HepG2 (cell line): ENCODE results near the gene CBX2. TPM values are rescaled to one million over a fixed set of nuclear protein-coding genes. Genes with fewer than 3 reads are reported as not detected.

Experiments used
- ATAC-seq: fragments of 200-7000 bp; cut with Tn5 transposase; 3 replicates; pipeline ENCODE4 v1.9.1; 2020; ENCODE audit warnings: mild to moderate bottlenecking, moderate library complexity
- BruUV-seq: library from RNA; stranded (reverse); fragments of 400-500 nt; replicated peaks from 2 replicates; lab custom pipeline; 2021; lab: Mats Ljungman, UMichigan
- CTCF ChIA-PET: fragments of 300-600 bp; formaldehyde crosslinking; extraction: SDS; loops from one replicate; lab custom pipeline; 2021; ENCODE audit warnings: low total read pairs, inconsistent platforms, low intra/inter-chr PET ratio; lab: Yijun Ruan, JAX
- POLR2A ChIA-PET: fragments of 350-600 bp; sonication (Branson Sonifier 250); formaldehyde crosslinking; loops from one replicate; lab custom pipeline; 2020; ENCODE audit warnings: antibody characterized with exemption, inconsistent platforms; lab: Yijun Ruan, JAX
- DNase-seq: peaks from one replicate; pipeline ENCODE4 v3.0.0-alpha.2; 2015; ENCODE audit warnings: low spot score
- FAIRE-seq: peaks from 3 replicates; lab custom pipeline; 2011; peaks lifted over from hg19 to GRCh38; lab: Jason Lieb, UNC
- H2AFZ ChIP-seq: one replicate; pipeline ENCODE4 v1.6.1; 2011; ENCODE audit warnings: low read length, inconsistent platforms
- H3K27ac ChIP-seq: fragments of 300-600 bp; 3 replicates; pipeline ENCODE4 v1.8.0; 2011; ENCODE audit warnings: mixed run types, mild to moderate bottlenecking, mixed read lengths, low read length, inconsistent platforms; ENCODE audit not compliant: insufficient read depth; ENCODE audit errors: extremely low read length
- H3K27me3 ChIP-seq, 2 experiments: fragments of 200-600 bp in 1 of 2; 2 replicates in 1 of 2; 3 replicates in 1 of 2; pipeline versions ENCODE4 v1.6.0 to v1.8.0; 2011; ENCODE audit warnings: low read length in 2 of 2, mild to moderate bottlenecking in 2 of 2, moderate library complexity in 2 of 2, inconsistent platforms in 1 of 2; ENCODE audit not compliant: insufficient read depth in 2 of 2, control insufficient read depth in 1 of 2
- H3K36me3 ChIP-seq, 2 experiments: fragments of 200-600 bp in 1 of 2; replicated peaks in 1 of 2; 2 replicates in 1 of 2; 3 replicates in 1 of 2; pipeline versions ENCODE4 v1.5.1 to v1.8.0; 2011; ENCODE audit warnings: low read length in 2 of 2, inconsistent platforms in 1 of 2; ENCODE audit not compliant: insufficient read depth in 2 of 2, control insufficient read depth in 1 of 2
- H3K4me1 ChIP-seq: 2 replicates; pipeline ENCODE4 v1.5.1; 2012; ENCODE audit warnings: low read length, inconsistent platforms; ENCODE audit not compliant: insufficient read depth
- H3K4me2 ChIP-seq: 2 replicates; pipeline ENCODE4 v1.6.0; 2011; ENCODE audit warnings: low read depth, low read length, inconsistent platforms
- H3K4me3 ChIP-seq, 3 experiments: fragments of 200-600 bp in 1 of 3; sonication (generic), shearing (Covaris generic) in 1 of 3; replicated peaks in 1 of 3; 2 replicates each; pipeline ENCODE4 v1.5.1; 2011 to 2016; ENCODE audit warnings: low read length in 3 of 3, inconsistent platforms in 2 of 3, low read depth in 2 of 3, mild to moderate bottlenecking in 2 of 3, control low read depth in 1 of 3, mixed read lengths in 1 of 3; ENCODE audit not compliant: insufficient read depth in 1 of 3
- H3K79me2 ChIP-seq: one replicate; pipeline ENCODE4 v1.6.1; 2011; ENCODE audit warnings: low read length, inconsistent platforms; ENCODE audit not compliant: insufficient read depth
- H3K9ac ChIP-seq: 2 replicates; pipeline ENCODE4 v1.6.0; 2011; ENCODE audit warnings: mild to moderate bottlenecking, low read depth, low read length, inconsistent platforms; ENCODE audit not compliant: insufficient read depth
- H3K9me3 ChIP-seq: 2 replicates; pipeline ENCODE4 v1.5.1; 2012; ENCODE audit warnings: mild to moderate bottlenecking, low read length
- H4K20me1 ChIP-seq: 2 replicates; pipeline ENCODE4 v1.6.0; 2011; ENCODE audit warnings: inconsistent platforms, mild to moderate bottlenecking, low read length, moderate library complexity; ENCODE audit not compliant: insufficient read depth
- ATF2 ChIP-seq: sonication (generic); formaldehyde crosslinking; IDR thresholded peaks from 2 replicates; pipeline ENCODE4 v1.4.0; 2020; ENCODE audit warnings: missing genetic modification reagents
- E2F2 ChIP-seq: sonication (generic); formaldehyde crosslinking; IDR thresholded peaks from 2 replicates; pipeline ENCODE4 v1.4.0; 2020; ENCODE audit warnings: missing genetic modification reagents, borderline replicate concordance
- MAFF ChIP-seq: IDR thresholded peaks from 2 replicates; pipeline ENCODE4 v1.6.1; 2011; ENCODE audit warnings: low read depth, low read length, improper control_type of control experiment
- MAFK ChIP-seq, 2 experiments: IDR thresholded peaks in 1 of 2; conservative IDR thresholded peaks in 1 of 2; 2 replicates each; pipeline ENCODE4 v1.6.1; 2011; ENCODE audit warnings: improper control_type of control experiment in 2 of 2, low read length in 2 of 2
- NPAS2 ChIP-seq: sonication (generic); formaldehyde crosslinking; IDR thresholded peaks from 2 replicates; pipeline ENCODE4 v1.8.0; 2022; ENCODE audit warnings: mild to moderate bottlenecking, missing genetic modification reagents, borderline replicate concordance
- SIX4 ChIP-seq: sonication (generic); formaldehyde crosslinking; IDR thresholded peaks from 2 replicates; pipeline ENCODE4 v1.4.0; 2020; ENCODE audit warnings: missing genetic modification reagents
- TCF12 ChIP-seq, 2 experiments: fragments of 450-650 bp in 1 of 2; sonication (generic) in 1 of 2; formaldehyde crosslinking in 1 of 2; IDR thresholded peaks; 2 replicates each; pipeline versions ENCODE4 v1.6.1 to v1.8.0; 2017 to 2022; ENCODE audit warnings: antibody characterized with exemption in 1 of 2, mild to moderate bottlenecking in 1 of 2, missing genetic modification reagents in 1 of 2, moderate library complexity in 1 of 2
- ZNF20 ChIP-seq: sonication (generic); formaldehyde crosslinking; IDR thresholded peaks from 2 replicates; pipeline ENCODE4 v1.4.0; 2020; ENCODE audit warnings: mild to moderate bottlenecking, moderate library complexity, missing genetic modification reagents
- ZNF33A ChIP-seq: sonication (generic); formaldehyde crosslinking; IDR thresholded peaks from 2 replicates; pipeline ENCODE4 v1.5.1; 2020; ENCODE audit warnings: missing genetic modification reagents, mild to moderate bottlenecking, moderate library complexity, borderline replicate concordance
- ZNF709 ChIP-seq: sonication (generic); formaldehyde crosslinking; IDR thresholded peaks from 2 replicates; pipeline ENCODE4 v1.5.0; 2020; ENCODE audit warnings: mild to moderate bottlenecking, missing genetic modification reagents
- WGBS: methylation state at CpG from one replicate; pipeline ENCODE4 v1.1.6; 2017; ENCODE audit warnings: low lambda C conversion rate; 5-methylcytosine and 5-hydroxymethylcytosine counted together
- in situ Hi-C: cut with HindIII; loops from 2 replicates; pipeline ENCODE4 v1.10.0; 2017; ENCODE audit warnings: low pct_unique_long_range_greater_than_20kb; ENCODE audit not compliant: extremely low pct_ligation_motif_present
- intact Hi-C: fragments of 100-400 bp; cut with micrococcal nuclease; formaldehyde crosslinking; loops from one replicate; pipeline ENCODE4 v1.10.0; 2022; ENCODE audit not compliant: unreplicated experiment
- polyA plus RNA-seq, 8 experiments: library from polyadenylated mRNA; depleted of rRNA in 3 of 8; stranded (reverse) in 7 of 8; unstranded in 1 of 8; fragments of >200 nt; fragmentation: Illumina TruSeq in 4 of 8; extraction: Trizol in 4 of 8; gene quantifications; 2 replicates each; pipeline versions ENCODE4 v1.2.1 to v1.2.3, GENCODE V29; 2011 to 2016; ENCODE audit warnings: low read depth in 4 of 8, missing spikeins in 1 of 8, mixed read lengths in 1 of 8; ENCODE audit not compliant: insufficient read depth in 1 of 8
- total RNA-seq, 5 experiments: library from RNA; depleted of rRNA; stranded (reverse); fragments of >200 nt; fragmentation: Illumina TruSeq; extraction: Trizol; gene quantifications; 2 replicates each; pipeline ENCODE4 v1.2.3, GENCODE V29; 2016; ENCODE audit warnings: low read depth in 1 of 5
- TF ChIP-seq, protein P1 (sequence below): sonication (generic); formaldehyde crosslinking; IDR thresholded peaks from 2 replicates; pipeline ENCODE4 v1.8.1; 2023; ENCODE audit warnings: mild to moderate bottlenecking, missing genetic modification reagents, borderline replicate concordance
- TF ChIP-seq, protein P2 (sequence below): sonication (generic); formaldehyde crosslinking; IDR thresholded peaks from 2 replicates; pipeline ENCODE4 v1.5.0; 2020; ENCODE audit warnings: mild to moderate bottlenecking, missing genetic modification reagents

Gene CBX2
- total and polyA plus RNA-seq, 2 of the 13 experiments (the other 11 are each of a cell fraction or from before 2014, with no cell fraction given): 14.5 to 31.1 TPM

GRCh38 chr17:79757140-79757745 lies 20.7 kb upstream of the CBX2 start:
- TF ChIP-seq ZNF709 (CRISPR knock-in tag) (no peak), MAFK (conservative IDR thresholded peaks at IDR 0.05 in 1 of 2, IDR thresholded peaks at IDR 0.05 in 1 of 2; ENCODE audit: low read length in 2 of 2) (peak; percentile 58 to 72; a peak in 3 of 4 replicates), ZNF20 (CRISPR knock-in tag) (no peak), SIX4 (CRISPR knock-in tag) (no peak), MAFF (0 out of 2 replicates have a peak, but pooled peaks have one; percentile 13)
- POLR2A ChIA-PET: interaction anchor here (1.0 kb wide), 1 partner anchor 11 kb away, joined by 3 read pairs; no protein-coding TSS in a partner anchor
- intact Hi-C loops (no loop called here), in situ Hi-C loops (no loop called here)
- FAIRE-seq (no peak), DNase-seq (no peak), ATAC-seq (no peak)
- Histone ChIP-seq H3K4me3 (no peak overlapping the region), H3K4me2 (no peak overlapping the region), H4K20me1 (no peaks in the 10 kb centered on the region), H3K27ac (no peak overlapping the region), H3K4me1 (peaks cover 41% of the 10 kb centered on the region), H3K9ac (no peak overlapping the region), H3K36me3 (no peaks in the 10 kb centered on the region), H3K9me3 (no peaks in the 10 kb centered on the region), H2AFZ (no peak overlapping the region), H3K27me3 (peaks cover 0 to 3% of the 10 kb centered on the region in 2 experiments; a peak in 3 of 5 replicates), H3K79me2 (no peaks in the 10 kb centered on the region)
- no TSS peak for BruUV-seq
- CTCF ChIA-PET: no interaction called here
- 84% methylated on average over 15 of the region's 15 CpGs for WGBS

- DNase-seq: no peak
- Histone ChIP-seq H3K4me3 (no peak overlapping the region), H3K4me2 (no peak overlapping the region), H3K9me3 (no peaks in the 10 kb centered on the region), H3K79me2 (no peaks in the 10 kb centered on the region), H3K9ac (no peak overlapping the region), H2AFZ (no peak overlapping the region), H3K4me1 (peaks cover 51% of the 10 kb centered on the region), H4K20me1 (no peaks in the 10 kb centered on the region), H3K36me3 (no peaks in the 10 kb centered on the region), H3K27ac (no peak overlapping the region), H3K27me3 (peaks cover 0 to 3% of the 10 kb centered on the region in 2 experiments; a peak in 3 of 5 replicates)
- ATAC-seq: no peak
- ChIA-PET POLR2A (no interaction called here), CTCF (no interaction called here)
- in situ Hi-C loops (no loop called here), intact Hi-C loops (no loop called here)
- BruUV-seq: no TSS peak
- WGBS: 94% methylated on average over 6 of the region's 6 CpGs
- FAIRE-seq: no peak
- no peak for TF ChIP-seq ZNF33A (CRISPR knock-in tag)
- TF ChIP-seq E2F2 (CRISPR knock-in tag): no peak
- TF ChIP-seq, protein P1, sequence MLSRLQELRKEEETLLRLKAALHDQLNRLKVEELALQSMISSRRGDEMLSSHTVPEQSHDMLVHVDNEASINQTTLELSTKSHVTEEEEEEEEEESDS: no peak
- no peak for TF ChIP-seq ATF2 (CRISPR knock-in tag)
- TF ChIP-seq NPAS2 (CRISPR knock-in tag): no peak
- TF ChIP-seq, protein P2, sequence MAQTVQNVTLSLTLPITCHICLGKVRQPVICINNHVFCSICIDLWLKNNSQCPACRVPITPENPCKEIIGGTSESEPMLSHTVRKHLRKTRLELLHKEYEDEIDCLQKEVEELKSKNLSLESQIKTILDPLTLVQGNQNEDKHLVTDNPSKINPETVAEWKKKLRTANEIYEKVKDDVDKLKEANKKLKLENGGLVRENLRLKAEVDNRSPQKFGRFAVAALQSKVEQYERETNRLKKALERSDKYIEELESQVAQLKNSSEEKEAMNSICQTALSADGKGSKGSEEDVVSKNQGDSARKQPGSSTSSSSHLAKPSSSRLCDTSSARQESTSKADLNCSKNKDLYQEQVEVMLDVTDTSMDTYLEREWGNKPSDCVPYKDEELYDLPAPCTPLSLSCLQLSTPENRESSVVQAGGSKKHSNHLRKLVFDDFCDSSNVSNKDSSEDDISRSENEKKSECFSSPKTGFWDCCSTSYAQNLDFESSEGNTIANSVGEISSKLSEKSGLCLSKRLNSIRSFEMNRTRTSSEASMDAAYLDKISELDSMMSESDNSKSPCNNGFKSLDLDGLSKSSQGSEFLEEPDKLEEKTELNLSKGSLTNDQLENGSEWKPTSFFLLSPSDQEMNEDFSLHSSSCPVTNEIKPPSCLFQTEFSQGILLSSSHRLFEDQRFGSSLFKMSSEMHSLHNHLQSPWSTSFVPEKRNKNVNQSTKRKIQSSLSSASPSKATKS (CRISPR knock-in tag): no peak
- no peak for TF ChIP-seq TCF12 (IDR thresholded peaks at IDR 0.05)
- no peak for TF ChIP-seq TCF12 (CRISPR knock-in tag; IDR thresholded peaks at IDR 0.05)
Observed at GRCh38 chr17:79758271-79758670, 19.7 kb upstream of the CBX2 start.
